ENCODE measurements around the gene SMURF1.

The SMURF1 gene

DNA sequence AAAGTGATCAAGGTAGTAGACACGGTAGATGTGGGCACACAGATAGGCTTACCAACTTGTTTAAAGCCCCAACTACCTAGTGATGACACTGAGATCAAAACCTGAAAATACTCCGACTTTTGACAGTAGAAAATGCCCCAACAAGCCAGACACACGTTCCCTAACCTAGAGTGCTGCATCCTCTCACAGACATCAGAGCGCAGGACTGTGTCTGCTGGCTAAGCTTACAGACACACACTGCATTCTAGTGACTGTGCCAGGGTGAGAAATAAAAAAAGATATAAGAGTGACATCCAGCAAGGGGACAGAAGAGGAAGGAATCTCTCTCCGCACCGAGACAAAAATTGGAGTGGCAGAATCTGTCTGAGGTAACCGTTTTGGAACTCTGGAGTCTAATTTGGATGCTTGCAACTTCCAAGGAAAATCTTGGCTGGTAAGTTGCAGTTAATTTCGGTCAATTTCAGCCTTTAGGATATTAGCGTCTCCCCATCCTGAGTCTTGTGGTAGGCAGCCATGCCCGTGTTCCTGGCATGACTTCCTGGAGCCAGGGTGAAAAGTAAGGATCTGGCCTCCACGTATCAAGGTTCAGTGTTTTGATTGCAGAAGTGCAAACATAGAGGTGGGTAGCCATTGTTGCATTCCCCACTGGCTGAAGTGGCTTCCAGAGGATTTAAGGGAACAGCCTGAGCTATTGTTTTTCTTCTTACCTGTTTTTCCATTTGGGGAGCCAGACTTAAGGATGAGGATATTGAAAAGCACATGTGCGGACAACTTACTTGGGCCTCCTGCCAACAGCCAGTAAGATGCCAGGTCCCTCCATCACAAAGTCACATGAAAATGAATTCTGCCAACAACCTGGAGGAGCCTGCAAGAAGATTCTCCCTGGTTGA, 124.1 kb downstream of the SMURF1 start:
- Histone ChIP-seq H3K4me1 (ENCODE audit: insufficient read depth, low read length) (no peaks in the 10 kb centered on the region), H3K9ac (ENCODE audit: low read depth, low read length) (no peak overlapping the region), H3K9me3 (ENCODE audit: control insufficient read depth, insufficient read depth, low read length) (no peaks in the 10 kb centered on the region), H3K36me3 (ENCODE audit: insufficient read depth, low read length) (peaks cover 1% of the 10 kb centered on the region; the same call in 1 of the 2 replicates)

GRCh38 chr7:99016196-99016595, 127.7 kb downstream of the SMURF1 start:
- Histone ChIP-seq H3K36me3 (ENCODE audit: insufficient read depth, low read length) (peaks cover 24% of the 10 kb centered on the region; the same call in 1 of the 2 replicates), H3K9me3 (ENCODE audit: control insufficient read depth, insufficient read depth, low read length) (no peaks in the 10 kb centered on the region), H3K9ac (ENCODE audit: low read depth, low read length) (no peak overlapping the region), H3K4me1 (ENCODE audit: insufficient read depth, low read length) (no peaks in the 10 kb centered on the region)

DNA sequence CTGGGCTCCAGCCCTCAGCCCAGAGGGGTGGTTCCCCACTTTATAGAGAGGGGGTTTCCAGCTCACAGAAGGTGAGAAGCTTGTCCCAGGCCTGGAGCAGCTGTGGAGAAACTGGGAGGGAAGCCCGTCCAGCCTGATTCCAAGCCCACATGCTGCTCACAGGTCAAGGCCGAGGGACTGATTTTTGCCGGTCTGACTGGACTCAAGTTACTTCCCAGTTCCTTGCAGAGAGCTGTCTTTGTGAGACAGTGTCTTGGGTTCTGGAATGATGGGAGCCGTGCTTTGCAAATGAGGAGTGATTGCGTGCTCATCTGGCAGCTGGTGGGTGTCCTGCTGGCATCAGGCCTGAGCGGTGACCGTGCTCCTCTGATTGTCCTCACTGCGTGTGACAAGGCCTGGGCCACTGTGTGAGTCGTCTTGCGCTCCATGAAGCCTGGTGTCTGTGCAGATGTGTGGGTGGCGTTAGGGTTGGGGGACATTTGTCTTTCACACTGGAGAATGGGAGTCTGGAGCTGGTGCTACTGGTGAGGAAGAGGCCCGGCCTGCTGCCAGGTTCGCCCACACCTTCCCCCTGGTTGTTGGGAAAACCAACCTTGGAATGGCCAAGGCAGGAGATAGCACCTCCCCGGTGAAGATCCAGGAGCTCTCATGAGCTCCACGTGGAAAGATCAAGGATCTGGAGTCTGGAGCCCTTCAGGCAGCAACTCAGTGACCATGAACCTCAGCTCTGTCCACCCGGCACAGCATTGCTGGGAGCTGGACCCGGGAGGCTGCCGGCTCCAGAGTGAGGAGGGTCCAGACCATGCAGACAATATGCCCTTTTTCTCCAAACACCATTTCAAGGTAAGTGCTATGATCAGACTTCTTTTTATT, 129.6 kb downstream of the SMURF1 start:
- H3K36me3 ChIP-seq (ENCODE audit: insufficient read depth, low read length): peaks cover 26% of the 10 kb centered on the region
- no peaks in the 10 kb centered on the region for H3K4me1 ChIP-seq (ENCODE audit: insufficient read depth, low read length)
- H3K9ac ChIP-seq (ENCODE audit: low read depth, low read length): no peak overlapping the region
- no peaks in the 10 kb centered on the region for H3K9me3 ChIP-seq (ENCODE audit: control insufficient read depth, insufficient read depth, low read length)

GRCh38 chr7:99013266-99014112, 130.4 kb downstream of the SMURF1 start:
- no peaks in the 10 kb centered on the region for H3K9me3 ChIP-seq (ENCODE audit: control insufficient read depth, insufficient read depth, low read length)
- H3K36me3 ChIP-seq (ENCODE audit: insufficient read depth, low read length): peaks cover 29% of the 10 kb centered on the region
- no peak overlapping the region for H3K9ac ChIP-seq (ENCODE audit: low read depth, low read length)
- no peaks in the 10 kb centered on the region for H3K4me1 ChIP-seq (ENCODE audit: insufficient read depth, low read length)

- Histone ChIP-seq H3K4me1 (ENCODE audit: insufficient read depth, low read length) (no peaks in the 10 kb centered on the region), H3K9me3 (ENCODE audit: control insufficient read depth, insufficient read depth, low read length) (no peaks in the 10 kb centered on the region), H3K9ac (ENCODE audit: low read depth, low read length) (no peak overlapping the region), H3K36me3 (ENCODE audit: insufficient read depth, low read length) (peaks cover 31% of the 10 kb centered on the region)
Measured at GRCh38 chr7:99012722-99013121, 131.2 kb downstream of the SMURF1 start.

- Histone ChIP-seq H3K4me1 (ENCODE audit: insufficient read depth, low read length) (no peaks in the 10 kb centered on the region), H3K36me3 (ENCODE audit: insufficient read depth, low read length) (peaks cover 31% of the 10 kb centered on the region), H3K9ac (ENCODE audit: low read depth, low read length) (no peak overlapping the region), H3K9me3 (ENCODE audit: control insufficient read depth, insufficient read depth, low read length) (no peaks in the 10 kb centered on the region)
Measured at GRCh38 chr7:99011706-99012404, 132.1 kb downstream of the SMURF1 start.

GRCh38 chr7:99011341-99011705, 132.6 kb downstream of the SMURF1 start:
- no peaks in the 10 kb centered on the region for H3K9me3 ChIP-seq (ENCODE audit: control insufficient read depth, insufficient read depth, low read length)
- H3K4me1 ChIP-seq (ENCODE audit: insufficient read depth, low read length): no peaks in the 10 kb centered on the region
- peaks cover 35% of the 10 kb centered on the region for H3K36me3 ChIP-seq (ENCODE audit: insufficient read depth, low read length)
- no peak overlapping the region for H3K9ac ChIP-seq (ENCODE audit: low read depth, low read length)

GRCh38 chr7:99010281-99010680, 133.6 kb downstream of the SMURF1 start:
- Histone ChIP-seq H3K36me3 (ENCODE audit: insufficient read depth, low read length) (peaks cover 41% of the 10 kb centered on the region), H3K9me3 (ENCODE audit: control insufficient read depth, insufficient read depth, low read length) (no peaks in the 10 kb centered on the region), H3K4me1 (ENCODE audit: insufficient read depth, low read length) (no peaks in the 10 kb centered on the region), H3K9ac (ENCODE audit: low read depth, low read length) (no peak overlapping the region)

DNA sequence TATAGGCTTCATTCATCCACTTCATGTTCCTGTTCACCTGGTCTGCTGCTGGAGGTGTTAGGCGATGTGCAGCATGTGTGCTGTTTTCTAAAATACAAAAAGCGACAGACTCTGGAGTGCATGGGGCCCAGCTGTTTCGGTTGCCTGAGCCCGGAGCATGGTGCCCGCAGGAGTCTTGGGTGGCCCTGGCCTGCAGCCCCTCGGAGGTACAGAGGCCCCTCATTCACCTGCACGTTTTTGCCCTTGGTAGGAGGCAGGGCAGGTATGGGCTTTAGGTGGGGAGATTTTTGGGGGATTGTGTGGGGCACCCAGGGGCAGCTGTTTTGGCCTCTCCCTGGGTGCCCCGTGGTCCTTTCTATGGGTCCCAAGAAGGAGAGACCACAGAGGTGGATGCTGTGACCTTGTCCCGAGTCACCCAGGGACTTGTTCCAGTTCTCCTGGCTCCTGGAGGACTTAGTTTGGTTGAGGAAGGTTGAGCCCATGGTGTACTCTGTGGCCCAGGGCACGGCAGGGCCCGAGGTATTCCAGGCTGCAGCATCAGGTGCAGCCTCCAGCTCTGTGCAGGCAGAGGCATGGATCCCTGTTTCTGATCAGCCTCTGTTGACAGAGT, 134.9 kb downstream of the SMURF1 start:
- peaks cover 43% of the 10 kb centered on the region for H3K36me3 ChIP-seq (ENCODE audit: insufficient read depth, low read length)

DNA sequence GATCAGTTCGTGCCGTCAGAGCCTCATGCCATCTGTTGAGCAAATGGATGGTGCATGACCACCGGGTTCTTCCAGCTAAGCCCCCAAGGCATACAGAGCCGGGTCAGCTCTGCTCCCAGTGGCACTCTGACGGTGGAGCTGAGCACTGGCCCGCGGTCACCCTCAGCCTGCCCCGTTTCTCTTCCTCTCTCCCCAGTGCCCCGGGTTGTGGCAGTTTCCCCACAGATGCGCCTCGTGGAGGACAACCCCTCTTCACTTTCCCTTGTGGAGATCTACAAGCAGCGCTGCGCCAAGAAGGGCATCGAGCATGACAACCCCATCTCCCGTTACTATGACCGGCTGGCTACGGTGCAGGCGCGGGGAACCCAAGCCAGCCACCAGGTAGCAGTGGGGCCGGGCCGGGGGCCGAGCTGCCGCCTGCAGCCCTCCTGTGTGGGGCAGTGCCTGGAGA, 135.7 kb downstream of the SMURF1 start:
- Histone ChIP-seq H3K36me3 (ENCODE audit: insufficient read depth, low read length) (peaks cover 35% of the 10 kb centered on the region), H3K9ac (ENCODE audit: low read depth, low read length) (no peak overlapping the region), H3K4me1 (ENCODE audit: insufficient read depth, low read length) (no peaks in the 10 kb centered on the region), H3K9me3 (ENCODE audit: control insufficient read depth, insufficient read depth, low read length) (no peaks in the 10 kb centered on the region)

More for the DNA sequence above, 134.9 kb downstream of the SMURF1 start:
- Histone ChIP-seq H3K9me3 (ENCODE audit: control insufficient read depth, insufficient read depth, low read length) (no peaks in the 10 kb centered on the region), H3K4me1 (ENCODE audit: insufficient read depth, low read length) (no peaks in the 10 kb centered on the region), H3K9ac (ENCODE audit: low read depth, low read length) (no peak overlapping the region)

DNA sequence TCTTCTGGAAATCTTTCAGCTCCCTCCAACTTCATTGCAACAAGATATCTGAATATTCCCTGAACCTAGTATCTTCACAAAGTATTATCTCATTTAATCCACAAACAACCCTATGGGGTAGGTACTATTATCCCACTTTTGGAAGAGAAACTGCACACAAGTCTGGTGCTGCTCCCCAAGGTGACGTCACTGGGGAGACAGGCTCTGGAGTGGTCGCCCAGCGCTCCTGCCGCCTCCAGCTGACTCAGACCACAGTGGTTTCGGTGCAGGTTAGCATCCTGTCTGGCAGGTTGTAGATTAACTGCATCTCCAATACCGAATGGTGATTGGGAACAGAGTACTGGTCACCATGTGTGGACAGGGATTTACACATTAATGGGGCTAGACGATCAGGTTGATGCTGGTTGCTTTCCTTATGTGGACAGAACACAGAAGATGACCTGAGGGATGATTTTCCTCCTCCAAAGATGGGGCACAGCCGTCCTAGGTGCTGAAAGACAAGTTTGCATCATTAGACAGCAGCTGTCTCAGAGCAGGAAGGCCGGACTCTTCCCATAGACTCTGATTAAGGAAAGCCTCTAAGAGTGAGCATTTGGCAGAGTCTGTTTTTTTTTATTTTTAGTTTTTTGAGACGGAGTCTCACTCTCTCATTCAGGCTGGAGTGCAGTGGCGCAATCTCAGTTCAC, 137.0 kb downstream of the SMURF1 start:
- Histone ChIP-seq H3K9me3 (ENCODE audit: control insufficient read depth, insufficient read depth, low read length) (no peaks in the 10 kb centered on the region), H3K9ac (ENCODE audit: low read depth, low read length) (no peak overlapping the region), H3K4me1 (ENCODE audit: insufficient read depth, low read length) (no peaks in the 10 kb centered on the region), H3K36me3 (ENCODE audit: insufficient read depth, low read length) (peaks cover 26% of the 10 kb centered on the region)

GRCh38 chr7:99005776-99006175, 138.1 kb downstream of the SMURF1 start:
- Histone ChIP-seq H3K9ac (ENCODE audit: low read depth, low read length) (no peak overlapping the region), H3K36me3 (ENCODE audit: insufficient read depth, low read length) (peaks cover 30% of the 10 kb centered on the region), H3K4me1 (ENCODE audit: insufficient read depth, low read length) (no peaks in the 10 kb centered on the region), H3K9me3 (ENCODE audit: control insufficient read depth, insufficient read depth, low read length) (no peaks in the 10 kb centered on the region)

All from ES-I3 (cell line).